Testis (tissue), 3 donors: ENCODE results near the gene RNF40. TPM values are rescaled to one million over a fixed set of nuclear protein-coding genes. Genes with fewer than 3 reads are reported as not detected.

Experiments
- DNase-seq: peaks from one replicate; pipeline ENCODE4 v3.0.0-alpha.2; 2019
- H3K27ac ChIP-seq, 2 donors: fragments of 200-600 bp; sonication (generic); one replicate each; pipeline ENCODE4 v1.5.1; 2019
- H3K27me3 ChIP-seq: fragments of 200-600 bp; sonication (generic); one replicate; pipeline ENCODE4 v1.5.1; 2019
- H3K36me3 ChIP-seq: fragments of 200-600 bp; sonication (generic); one replicate; pipeline ENCODE4 v1.5.1; 2017; ENCODE audit warnings: low read depth; ENCODE audit errors: missing control alignments
- H3K4me1 ChIP-seq: fragments of 200-600 bp; sonication (generic); one replicate; pipeline ENCODE4 v1.5.1; 2019
- H3K4me3 ChIP-seq, 2 donors: fragments of 200-600 bp; sonication (generic); one replicate each; pipeline ENCODE4 v1.5.1; 2017 to 2019
- H3K9me3 ChIP-seq: fragments of 200-600 bp; sonication (generic); one replicate; pipeline ENCODE4 v1.5.1; 2017
- CTCF ChIP-seq, 3 experiments: fragments of 450-650 bp in 2 of 3; fragments of 200-600 bp in 1 of 3; sonication (generic) in 1 of 3; IDR thresholded peaks; one replicate each; pipeline ENCODE4 v1.5.1; 2016 to 2019; ENCODE audit warnings: antibody characterized with exemption in 3 of 3, mild to moderate bottlenecking in 2 of 3, moderate library complexity in 1 of 3
- POLR2A ChIP-seq: fragments of 450-650 bp; IDR thresholded peaks from one replicate; pipeline ENCODE4 v1.6.1; 2017; ENCODE audit warnings: antibody characterized with exemption, mild to moderate bottlenecking, moderate library complexity
- WGBS, 2 donors: methylation state at CpG; one replicate each; pipeline ENCODE4 v1.1.5; 2018; 5-methylcytosine and 5-hydroxymethylcytosine counted together
- intact Hi-C: fragments of 100-400 bp; cut with DNase I; formaldehyde crosslinking; loops from one replicate; pipeline ENCODE4 v1.15.1; 2023; ENCODE audit warnings: low total_unique reads
- polyA plus RNA-seq: library from polyadenylated mRNA; stranded (reverse); fragments of 350-450 nt; fragmentation: Illumina TruSeq; extraction: RNeasy Lipid Tissue Mini Kit (QIAGEN cat#74804); gene quantifications from one replicate; pipeline ENCODE4 v1.2.3, GENCODE V29; 2014; ENCODE audit warnings: low read depth, low replicate concordance; ENCODE audit not compliant: insufficient read depth
- total RNA-seq, 2 donors: library from RNA; depleted of rRNA; stranded (reverse); fragments of >200 nt; gene quantifications; one replicate each; pipeline ENCODE4 v1.2.3, GENCODE V29; 2016

The RNF40 gene
- total and polyA plus RNA-seq, 3 donors from 2014 or later = 143 to 219 (median 162) TPM

DNA sequence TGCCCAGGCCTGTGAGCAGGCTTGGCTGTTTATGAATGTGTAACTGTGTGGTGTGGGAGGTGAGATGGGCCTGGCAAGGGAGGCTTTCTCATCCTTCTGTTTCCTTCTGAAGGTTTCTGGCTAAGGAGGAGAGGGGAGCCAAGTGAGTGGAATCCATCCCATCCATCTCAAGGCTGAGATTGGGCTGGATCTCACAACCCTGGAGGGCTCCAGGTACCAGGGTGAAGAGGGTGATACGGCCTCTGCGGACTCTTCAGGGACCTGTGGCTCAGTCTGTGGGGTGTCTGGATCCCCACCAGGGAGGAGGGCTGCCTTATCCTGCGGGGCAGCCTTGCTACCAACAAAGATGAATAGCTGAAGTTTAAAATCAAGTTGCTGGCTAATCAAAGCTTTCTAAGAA lies 17.9 kb downstream of the RNF40 start:
- no peak for DNase-seq
- H3K27ac ChIP-seq = no peak overlapping the region
- H3K4me3 ChIP-seq = no peak overlapping the region
- H3K9me3 ChIP-seq = no peaks in the 10 kb centered on the region
- peaks cover 8% of the 10 kb centered on the region for H3K4me1 ChIP-seq
- no peaks in the 10 kb centered on the region for H3K27me3 ChIP-seq
- intact Hi-C loops = no loop called here
- WGBS, 2 donors = 85 to 90% methylated on average over 2 to 3 of the region's 3 CpGs
- H3K36me3 ChIP-seq = no peaks in the 10 kb centered on the region
- no peak for TF ChIP-seq POLR2A
- no peak for TF ChIP-seq CTCF (IDR thresholded peaks at IDR 0.05)

DNA sequence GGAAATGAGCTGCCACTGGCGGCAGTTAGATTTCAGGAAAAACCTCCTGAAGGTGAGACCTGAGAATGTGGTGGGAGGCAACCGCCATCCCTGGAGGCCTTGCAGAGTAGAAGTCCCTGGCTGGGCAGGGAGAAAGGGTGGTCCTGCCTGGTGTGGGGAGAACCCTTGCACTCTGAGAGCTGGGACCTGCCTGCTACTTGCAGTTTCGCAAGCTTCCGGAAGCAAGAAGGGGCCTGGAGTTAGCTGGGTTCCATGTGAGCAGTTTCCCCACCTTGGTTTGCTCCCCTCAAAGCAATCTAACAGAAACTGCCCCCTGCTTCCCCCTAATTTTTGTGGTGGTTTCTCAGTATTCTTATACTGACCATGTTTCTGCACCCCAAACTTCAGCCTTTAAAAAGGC lies 18.4 kb downstream of the RNF40 start:
- no peaks in the 10 kb centered on the region for H3K27me3 ChIP-seq
- H3K4me3 ChIP-seq = no peak overlapping the region
- H3K4me1 ChIP-seq = peaks cover 13% of the 10 kb centered on the region
- WGBS, 2 donors = 72 to 74% methylated on average over 4 of the region's 4 CpGs
- H3K27ac ChIP-seq = no peak overlapping the region
- intact Hi-C loops = no loop called here
- no peak for DNase-seq
- H3K36me3 ChIP-seq = no peaks in the 10 kb centered on the region
- H3K9me3 ChIP-seq = no peaks in the 10 kb centered on the region
- TF ChIP-seq CTCF (IDR thresholded peaks at IDR 0.05) = no peak
- no peak for TF ChIP-seq POLR2A

DNA sequence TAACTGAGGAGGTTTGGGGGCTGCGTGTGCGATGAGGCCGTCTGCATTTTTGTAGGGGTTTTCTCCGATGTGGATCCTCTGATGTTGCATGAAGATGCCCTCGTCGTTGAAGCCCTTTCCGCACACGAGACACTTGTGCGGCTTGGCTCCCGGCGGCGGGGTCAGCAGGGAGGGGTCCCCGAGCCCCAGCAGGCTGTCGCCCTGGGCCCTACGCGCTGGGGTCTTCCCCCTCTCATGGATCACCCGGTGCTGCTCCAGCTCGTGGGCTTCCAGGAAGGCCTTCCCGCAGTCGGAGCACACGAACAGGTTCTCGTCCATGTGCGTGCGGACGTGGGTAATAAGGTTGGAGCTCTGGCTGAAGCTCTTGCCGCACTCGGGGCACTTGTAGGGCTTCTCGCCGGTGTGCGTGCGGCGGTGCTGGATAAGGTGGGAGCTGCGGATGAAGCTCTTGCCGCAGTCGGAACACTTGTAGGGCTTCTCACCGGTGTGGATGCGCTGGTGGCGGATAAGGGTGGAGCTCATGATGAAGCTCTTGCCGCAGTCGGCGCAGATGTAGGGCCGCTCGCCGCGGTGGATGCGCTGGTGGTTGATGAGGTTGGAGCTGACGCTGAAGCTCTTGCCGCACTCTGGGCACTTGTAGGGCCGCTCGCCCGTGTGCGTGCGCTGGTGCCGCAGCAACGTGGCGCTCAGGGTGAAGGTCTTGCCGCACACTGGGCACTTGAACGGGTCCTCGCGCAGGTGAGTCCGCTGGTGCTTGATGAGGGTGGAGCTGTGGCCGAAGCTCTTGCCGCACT lies 20.6 kb downstream of the RNF40 start:
- H3K27me3 ChIP-seq = no peaks in the 10 kb centered on the region
- intact Hi-C loops = no loop called here
- H3K9me3 ChIP-seq = no peaks in the 10 kb centered on the region
- no peaks in the 10 kb centered on the region for H3K36me3 ChIP-seq
- 53 to 81% methylated on average over 19 to 63 of the region's 63 CpGs for WGBS, 2 donors
- no peak for TF ChIP-seq CTCF (IDR thresholded peaks at IDR 0.05)
- no peak for TF ChIP-seq POLR2A
- H3K4me3 ChIP-seq = peak overlapping the region in 1 of 2 donors; percentile 5
- peaks cover 17% of the 10 kb centered on the region for H3K4me1 ChIP-seq
- DNase-seq = no peak
- no peak overlapping the region for H3K27ac ChIP-seq

GRCh38 chr16:30783280-30784109 lies 21.4 kb downstream of the RNF40 start:
- no peaks in the 10 kb centered on the region for H3K9me3 ChIP-seq
- DNase-seq = no peak
- H3K4me1 ChIP-seq = peaks cover 17% of the 10 kb centered on the region
- H3K27me3 ChIP-seq = no peaks in the 10 kb centered on the region
- TF ChIP-seq CTCF (IDR thresholded peaks at IDR 0.05) (no peak), POLR2A (no peak)
- intact Hi-C loops = no loop called here
- no peaks in the 10 kb centered on the region for H3K36me3 ChIP-seq
- H3K27ac ChIP-seq = no peak overlapping the region
- WGBS, 2 donors = 72 to 79% methylated on average over 9 to 54 of the region's 57 CpGs
- peak overlapping the region in 1 of 2 donors; percentile 5 for H3K4me3 ChIP-seq
